Astrocyte (in vitro differentiated cells and primary cell): Measurements from ENCODE around the gene CRACDL. TPM values are rescaled to one million over a fixed set of nuclear protein-coding genes. Genes with fewer than 3 reads are reported as not detected.

ENCODE experiments used
- DNase-seq: peaks from one replicate; pipeline ENCODE4 v3.0.0-alpha.2; 2010; ENCODE audit warnings: low read depth
- FAIRE-seq: peaks from 2 replicates; lab custom pipeline; 2011; peaks lifted over from hg19 to GRCh38; lab: Jason Lieb, UNC
- H2AFZ ChIP-seq: 2 replicates; pipeline ENCODE4 v1.6.0; 2012; ENCODE audit warnings: low read depth, low read length, inconsistent platforms
- H3K27ac ChIP-seq: 2 replicates; pipeline ENCODE4 v1.5.1; 2011; ENCODE audit warnings: low read depth, low read length, inconsistent platforms
- H3K27me3 ChIP-seq: 2 replicates; pipeline ENCODE4 v1.6.0; 2011; ENCODE audit warnings: low read length, inconsistent platforms; ENCODE audit not compliant: insufficient read depth
- H3K36me3 ChIP-seq: 2 replicates; pipeline ENCODE4 v1.5.1; 2011; ENCODE audit warnings: low read length, inconsistent platforms; ENCODE audit not compliant: insufficient read depth
- H3K4me1 ChIP-seq: 2 replicates; pipeline ENCODE4 v1.5.1; 2011; ENCODE audit warnings: low read length, inconsistent platforms; ENCODE audit not compliant: insufficient read depth
- H3K4me2 ChIP-seq: 2 replicates; pipeline ENCODE4 v1.6.0; 2012; ENCODE audit warnings: low read length, inconsistent platforms
- H3K4me3 ChIP-seq: 2 replicates; pipeline ENCODE4 v1.5.1; 2011; ENCODE audit warnings: low read depth, mild to moderate bottlenecking, low read length, inconsistent platforms; ENCODE audit not compliant: insufficient read depth
- H3K79me2 ChIP-seq: 2 replicates; pipeline ENCODE4 v1.6.0; 2012; ENCODE audit warnings: mild to moderate bottlenecking, low read length, inconsistent platforms; ENCODE audit not compliant: insufficient read depth
- H3K9ac ChIP-seq: 2 replicates; pipeline ENCODE4 v1.6.0; 2012; ENCODE audit warnings: mild to moderate bottlenecking, low read length, inconsistent platforms
- H3K9me3 ChIP-seq: 2 replicates; pipeline ENCODE4 v1.5.1; 2012; ENCODE audit warnings: low read depth, mild to moderate bottlenecking, low read length, inconsistent platforms; ENCODE audit not compliant: insufficient read depth
- H4K20me1 ChIP-seq: 2 replicates; pipeline ENCODE4 v1.6.0; 2012; ENCODE audit warnings: low read length, inconsistent platforms; ENCODE audit not compliant: insufficient read depth
- H3K27ac Mint-ChIP-seq: one replicate; pipeline ENCODE4 v1.8.0; 2021; ENCODE audit warnings: mild to moderate bottlenecking, mixed read lengths; ENCODE audit not compliant: unreplicated experiment
- H3K27me3 Mint-ChIP-seq: one replicate; pipeline ENCODE4 v1.8.0; 2021; ENCODE audit warnings: low read depth, mixed read lengths; ENCODE audit not compliant: unreplicated experiment
- H3K36me3 Mint-ChIP-seq: one replicate; pipeline ENCODE4 v1.8.0; 2021; ENCODE audit warnings: low read depth, mixed read lengths; ENCODE audit not compliant: unreplicated experiment
- H3K4me1 Mint-ChIP-seq: one replicate; pipeline ENCODE4 v1.8.0; 2021; ENCODE audit warnings: low read depth, mixed read lengths; ENCODE audit not compliant: unreplicated experiment
- H3K4me3 Mint-ChIP-seq: one replicate; pipeline ENCODE4 v1.8.0; 2021; ENCODE audit warnings: mild to moderate bottlenecking, moderate library complexity, mixed read lengths; ENCODE audit not compliant: unreplicated experiment
- H3K9me3 Mint-ChIP-seq: one replicate; pipeline ENCODE4 v1.8.0; 2021; ENCODE audit warnings: mild to moderate bottlenecking, mixed read lengths; ENCODE audit not compliant: unreplicated experiment
- CTCF ChIP-seq: IDR thresholded peaks from 2 replicates; pipeline ENCODE4 v1.5.1; 2011; ENCODE audit warnings: low read depth, mild to moderate bottlenecking, inconsistent platforms, low read length, moderate library complexity; ENCODE audit not compliant: insufficient read depth
- EZH2 ChIP-seq: IDR thresholded peaks from 2 replicates; pipeline ENCODE4 v1.6.1; 2012; ENCODE audit warnings: mild to moderate bottlenecking, low read length, inconsistent platforms; ENCODE audit not compliant: insufficient read depth
- total RNA-seq: library from RNA; stranded (reverse); gene quantifications from 2 replicates; pipeline ENCODE4 v1.2.1, GENCODE V29; 2021

Gene CRACDL
- total RNA-seq, 1 donor from 2014 or later: 1.8 TPM

- Mint-ChIP-seq H3K4me1 (peaks cover 3% of the 10 kb centered on the region), H3K27me3 (peaks cover 22% of the 10 kb centered on the region), H3K9me3 (no peaks in the 10 kb centered on the region), H3K36me3 (peaks cover 1% of the 10 kb centered on the region), H3K27ac (no peak overlapping the region), H3K4me3 (no peak overlapping the region)
- Histone ChIP-seq H4K20me1 (no peaks in the 10 kb centered on the region), H3K4me2 (no peak overlapping the region), H3K9ac (no peak overlapping the region), H3K9me3 (no peaks in the 10 kb centered on the region), H3K27ac (no peak overlapping the region), H2AFZ (no peak overlapping the region), H3K27me3 (no peaks in the 10 kb centered on the region), H3K79me2 (no peaks in the 10 kb centered on the region), H3K36me3 (no peaks in the 10 kb centered on the region), H3K4me1 (no peaks in the 10 kb centered on the region), H3K4me3 (no peak overlapping the region)
- TF ChIP-seq CTCF: no peak
- TF ChIP-seq EZH2: no peak
- DNase-seq (no peak), FAIRE-seq (no peak)
Measured at GRCh38 chr2:98902209-98903063, 33.6 kb downstream of the CRACDL start.

- no peak overlapping the region for H3K27ac ChIP-seq
- no peaks in the 10 kb centered on the region for H3K79me2 ChIP-seq
- FAIRE-seq: no peak
- TF ChIP-seq EZH2 (no peak), CTCF (no peak)
- H2AFZ ChIP-seq: no peak overlapping the region
- H3K27me3 ChIP-seq: no peaks in the 10 kb centered on the region
- peaks cover 22% of the 10 kb centered on the region for H3K27me3 Mint-ChIP-seq
- no peak overlapping the region for H3K4me3 ChIP-seq
- H3K9me3 ChIP-seq: no peaks in the 10 kb centered on the region
- H3K4me1 ChIP-seq: no peaks in the 10 kb centered on the region
- no peak overlapping the region for H3K9ac ChIP-seq
- DNase-seq: no peak
- H3K36me3 ChIP-seq: no peaks in the 10 kb centered on the region
- no peak overlapping the region for H3K4me2 ChIP-seq
- H3K9me3 Mint-ChIP-seq: no peaks in the 10 kb centered on the region
- H4K20me1 ChIP-seq: no peaks in the 10 kb centered on the region
- H3K27ac Mint-ChIP-seq: peak overlapping the region; percentile 68
- peaks cover 4% of the 10 kb centered on the region for H3K4me1 Mint-ChIP-seq
- no peak overlapping the region for H3K4me3 Mint-ChIP-seq
- peaks cover 1% of the 10 kb centered on the region for H3K36me3 Mint-ChIP-seq
Measured at GRCh38 chr2:98901702-98902101, 34.3 kb downstream of the CRACDL start.

GRCh38 chr2:98901291-98901690 lies 34.7 kb downstream of the CRACDL start:
- no peaks in the 10 kb centered on the region for H4K20me1 ChIP-seq
- no peaks in the 10 kb centered on the region for H3K9me3 Mint-ChIP-seq
- no peak for DNase-seq
- H3K27ac ChIP-seq: no peak overlapping the region
- H3K4me1 ChIP-seq: no peaks in the 10 kb centered on the region
- TF ChIP-seq EZH2 (no peak), CTCF (no peak)
- H3K9ac ChIP-seq: no peak overlapping the region
- peaks cover 1% of the 10 kb centered on the region for H3K36me3 Mint-ChIP-seq
- H3K4me2 ChIP-seq: no peak overlapping the region
- no peaks in the 10 kb centered on the region for H3K9me3 ChIP-seq
- peaks cover 22% of the 10 kb centered on the region for H3K27me3 Mint-ChIP-seq
- H2AFZ ChIP-seq: no peak overlapping the region
- H3K4me3 ChIP-seq: no peak overlapping the region
- peaks cover 8% of the 10 kb centered on the region for H3K4me1 Mint-ChIP-seq
- H3K27me3 ChIP-seq: no peaks in the 10 kb centered on the region
- peak overlapping the region; percentile 68 for H3K27ac Mint-ChIP-seq
- no peaks in the 10 kb centered on the region for H3K79me2 ChIP-seq
- no peak for FAIRE-seq
- H3K36me3 ChIP-seq: no peaks in the 10 kb centered on the region
- H3K4me3 Mint-ChIP-seq: no peak overlapping the region
